Measurements from ENCODE around the gene OR6J1. TPM values are rescaled to one million over a fixed set of nuclear protein-coding genes. Genes with fewer than 3 reads are reported as not detected.

OR6J1 gene
- total RNA-seq, 4 donors from 2014 or later: 0.17 TPM; not detected in 3

- no peak for TF ChIP-seq CTCF (IDR thresholded peaks at IDR 0.05; ENCODE audit: low read depth)
Observed at GRCh38 chr14:22657861-22658260, 13.7 kb upstream of the OR6J1 start.

GRCh38 chr14:22656945-22657731, 13.0 kb upstream of the OR6J1 start:
- TF ChIP-seq CTCF (IDR thresholded peaks at IDR 0.05; ENCODE audit: low read depth): no peak

- TF ChIP-seq CTCF (IDR thresholded peaks at IDR 0.05; ENCODE audit: low read depth): no peak
Observed at GRCh38 chr14:22656226-22656625, 12.1 kb upstream of the OR6J1 start.

GRCh38 chr14:22653012-22653621, 9.0 kb upstream of the OR6J1 start:
- TF ChIP-seq CTCF (IDR thresholded peaks at IDR 0.05; ENCODE audit: low read depth): no peak

- TF ChIP-seq CTCF (IDR thresholded peaks at IDR 0.05; ENCODE audit: low read depth): no peak
Observed at GRCh38 chr14:22651586-22651985, 7.4 kb upstream of the OR6J1 start.

GRCh38 chr14:22650960-22651521, 6.9 kb upstream of the OR6J1 start:
- TF ChIP-seq CTCF (IDR thresholded peaks at IDR 0.05; ENCODE audit: low read depth): no peak

GRCh38 chr14:22650046-22650739, 6.0 kb upstream of the OR6J1 start:
- no peak for TF ChIP-seq CTCF (IDR thresholded peaks at IDR 0.05; ENCODE audit: low read depth)

Data from subcutaneous adipose tissue (tissue), 4 donors.